Measurements from ENCODE around the gene RPUSD3.
"Not testable (repeated sequence)": the region's sequence is repeated elsewhere in the genome, so short reads cannot be mapped to it uniquely, and the experiment has no call there.

RPUSD3 gene

GRCh38 chr3:9864200-9864927 lies 20.6 kb upstream of the RPUSD3 start:
- no peak for DNase-seq

GRCh38 chr3:9863058-9863772 lies 19.4 kb upstream of the RPUSD3 start:
- DNase-seq: no peak

- peak; percentile 28 for DNase-seq
Measured at GRCh38 chr3:9862391-9863057, 18.7 kb upstream of the RPUSD3 start.

- DNase-seq: no peak
Measured at GRCh38 chr3:9861626-9862130, 17.9 kb upstream of the RPUSD3 start.

- DNase-seq: no peak
Measured at GRCh38 chr3:9861201-9861600, 17.4 kb upstream of the RPUSD3 start.

- no peak for DNase-seq
Measured at GRCh38 chr3:9859530-9860025, 15.8 kb upstream of the RPUSD3 start.

GRCh38 chr3:9855594-9855993 lies 11.8 kb upstream of the RPUSD3 start:
- DNase-seq: no peak

GRCh38 chr3:9854291-9854940 lies 10.6 kb upstream of the RPUSD3 start:
- not testable (repeated sequence) for DNase-seq

- DNase-seq: no peak
Measured at GRCh38 chr3:9852528-9852927, 8.7 kb upstream of the RPUSD3 start.

- DNase-seq: not testable (repeated sequence)
Measured at GRCh38 chr3:9851926-9852325, 8.1 kb upstream of the RPUSD3 start.

GRCh38 chr3:9851383-9851782 lies 7.6 kb upstream of the RPUSD3 start:
- DNase-seq: not testable (repeated sequence)

- DNase-seq: peak; percentile 63
Measured at GRCh38 chr3:9848860-9849259, 5.1 kb upstream of the RPUSD3 start.

GRCh38 chr3:9847870-9848269 lies 4.1 kb upstream of the RPUSD3 start:
- not testable (repeated sequence) for DNase-seq

- DNase-seq: no peak
Measured at GRCh38 chr3:9846931-9847488, 3.2 kb upstream of the RPUSD3 start.

- no peak for DNase-seq
Measured at GRCh38 chr3:9846231-9846630, 2.4 kb upstream of the RPUSD3 start.

GRCh38 chr3:9841015-9841414 lies 2.8 kb downstream of the RPUSD3 start:
- no peak for DNase-seq

- DNase-seq: no peak
Measured at GRCh38 chr3:9838856-9839255, 5.0 kb downstream of the RPUSD3 start.

- DNase-seq: no peak
Measured at GRCh38 chr3:9837701-9838582, 5.9 kb downstream of the RPUSD3 start.

- DNase-seq: no peak
Measured at GRCh38 chr3:9834520-9835380, 9.1 kb downstream of the RPUSD3 start.

- DNase-seq: no peak
Measured at GRCh38 chr3:9833078-9833477, 10.7 kb downstream of the RPUSD3 start.

GRCh38 chr3:9831253-9831652 lies 12.6 kb downstream of the RPUSD3 start:
- DNase-seq: no peak

All from CD4-positive, alpha-beta T cell treated with Interleukin-10 for 1 hour (primary cell).